PC-3 (cell line): ENCODE data around the gene SLC46A2.

Experiments used
- EZH2 ChIP-seq: fragments of 300-600 bp; sonication (generic); IDR thresholded peaks from one replicate; pipeline ENCODE4 v1.6.1; 2017; ENCODE audit warnings: antibody characterized with exemption, mild to moderate bottlenecking, low read length; ENCODE audit not compliant: unreplicated experiment
- EZH2phosphoT487 ChIP-seq: fragments of 300-600 bp; sonication (generic); IDR thresholded peaks from 2 replicates; pipeline ENCODE4 v1.6.1; 2018; ENCODE audit warnings: mild to moderate bottlenecking, antibody characterized with exemption, low read length, borderline replicate concordance
- TF ChIP-seq, protein P1 (sequence below): fragments of 300-600 bp; sonication (generic); conservative IDR thresholded peaks from 2 replicates; pipeline ENCODE4 v1.5.1; 2017; ENCODE audit warnings: antibody characterized with exemption, low read depth, mild to moderate bottlenecking, low read length

DNA sequence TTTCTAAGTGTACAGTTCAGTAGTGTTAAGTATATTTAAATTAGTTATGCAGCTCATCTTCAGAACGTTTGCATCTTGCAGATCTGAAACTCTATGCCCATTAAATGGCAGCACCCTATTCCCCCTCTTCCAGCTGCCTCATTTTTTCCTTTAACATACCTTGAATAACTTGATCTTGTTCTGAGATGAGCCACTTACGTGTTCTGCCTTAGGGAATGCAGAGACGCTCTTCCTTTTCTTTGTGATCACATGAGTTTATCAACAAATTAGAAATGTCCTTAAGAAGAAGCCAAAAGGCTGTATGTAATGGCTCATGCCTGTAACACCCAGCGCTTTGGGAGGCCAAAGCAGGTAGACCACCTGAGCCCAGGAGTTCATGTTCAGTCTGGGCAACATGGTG is 57.6 kb downstream of the SLC46A2 start:
- TF ChIP-seq, protein P1, sequence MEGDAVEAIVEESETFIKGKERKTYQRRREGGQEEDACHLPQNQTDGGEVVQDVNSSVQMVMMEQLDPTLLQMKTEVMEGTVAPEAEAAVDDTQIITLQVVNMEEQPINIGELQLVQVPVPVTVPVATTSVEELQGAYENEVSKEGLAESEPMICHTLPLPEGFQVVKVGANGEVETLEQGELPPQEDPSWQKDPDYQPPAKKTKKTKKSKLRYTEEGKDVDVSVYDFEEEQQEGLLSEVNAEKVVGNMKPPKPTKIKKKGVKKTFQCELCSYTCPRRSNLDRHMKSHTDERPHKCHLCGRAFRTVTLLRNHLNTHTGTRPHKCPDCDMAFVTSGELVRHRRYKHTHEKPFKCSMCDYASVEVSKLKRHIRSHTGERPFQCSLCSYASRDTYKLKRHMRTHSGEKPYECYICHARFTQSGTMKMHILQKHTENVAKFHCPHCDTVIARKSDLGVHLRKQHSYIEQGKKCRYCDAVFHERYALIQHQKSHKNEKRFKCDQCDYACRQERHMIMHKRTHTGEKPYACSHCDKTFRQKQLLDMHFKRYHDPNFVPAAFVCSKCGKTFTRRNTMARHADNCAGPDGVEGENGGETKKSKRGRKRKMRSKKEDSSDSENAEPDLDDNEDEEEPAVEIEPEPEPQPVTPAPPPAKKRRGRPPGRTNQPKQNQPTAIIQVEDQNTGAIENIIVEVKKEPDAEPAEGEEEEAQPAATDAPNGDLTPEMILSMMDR: no peak
- TF ChIP-seq EZH2 (no peak), EZH2phosphoT487 (no peak)
